GM21447 (cell line): ENCODE results near the gene MED25.
A peak's percentile ranks its signal among the peaks of the same experiment; 100 is the strongest.

ENCODE experiments used
- ATAC-seq: cut with Tn5 transposase; IDR thresholded peaks from one replicate; pipeline ENCODE4 v1.9.1; 2021; ENCODE audit not compliant: unreplicated experiment

MED25 gene

DNA sequence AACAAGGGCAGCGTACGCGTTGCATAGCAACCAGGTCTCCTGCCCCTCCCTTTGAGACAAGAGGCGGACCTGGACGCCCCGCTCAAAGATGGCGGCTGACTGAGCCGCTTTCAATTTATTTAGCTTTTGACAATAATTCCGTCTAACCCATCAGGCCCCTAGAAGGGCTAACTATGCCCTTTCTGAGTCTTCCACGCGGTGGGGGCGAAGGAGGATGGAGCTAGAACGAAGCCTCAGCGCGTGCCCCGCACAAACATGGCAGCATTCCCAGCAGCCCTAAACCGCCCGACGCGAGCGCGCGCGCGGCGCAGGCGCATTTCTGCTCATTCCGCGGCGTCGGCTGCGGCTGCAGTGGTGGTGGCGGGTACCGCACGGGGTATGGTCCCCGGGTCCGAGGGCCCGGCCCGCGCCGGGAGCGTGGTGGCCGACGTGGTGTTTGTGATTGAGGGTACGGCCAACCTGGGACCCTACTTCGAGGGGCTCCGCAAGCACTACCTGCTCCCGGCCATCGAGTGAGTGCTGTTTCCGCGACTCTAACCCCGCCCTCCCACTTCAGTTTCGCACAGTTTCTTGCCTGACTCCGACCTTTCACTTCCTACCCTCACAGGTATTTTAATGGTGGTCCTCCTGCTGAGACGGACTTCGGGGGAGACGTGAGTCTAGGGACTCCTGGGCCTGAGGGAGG, at the start of gene MED25:
Gene MED25, plus strand, starts transcription at position 326 of the 685 bp plus-strand sequence. Its CDS starts 53 bp downstream, at position 379.
- peak; percentile 53 for ATAC-seq

DNA sequence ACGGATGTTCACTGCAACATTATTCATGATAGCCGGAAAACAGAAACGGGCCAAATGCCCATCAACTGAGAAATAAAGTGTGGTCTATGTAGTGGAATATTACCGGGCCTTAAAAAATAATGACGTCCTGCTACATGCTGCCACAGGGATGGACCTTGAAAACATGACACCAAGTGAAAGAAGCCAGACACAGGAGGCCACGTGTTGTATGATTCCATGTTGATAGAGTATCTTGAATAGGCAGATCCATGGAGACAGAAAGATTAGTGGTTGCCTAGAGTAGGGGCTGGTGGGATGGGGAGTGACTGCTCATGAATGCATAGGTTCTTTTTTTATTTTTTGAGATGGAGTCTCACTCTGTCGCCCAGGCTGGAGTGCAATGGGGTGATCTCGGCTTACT, 47.6 kb upstream of the MED25 start:
- no peak for ATAC-seq

DNA sequence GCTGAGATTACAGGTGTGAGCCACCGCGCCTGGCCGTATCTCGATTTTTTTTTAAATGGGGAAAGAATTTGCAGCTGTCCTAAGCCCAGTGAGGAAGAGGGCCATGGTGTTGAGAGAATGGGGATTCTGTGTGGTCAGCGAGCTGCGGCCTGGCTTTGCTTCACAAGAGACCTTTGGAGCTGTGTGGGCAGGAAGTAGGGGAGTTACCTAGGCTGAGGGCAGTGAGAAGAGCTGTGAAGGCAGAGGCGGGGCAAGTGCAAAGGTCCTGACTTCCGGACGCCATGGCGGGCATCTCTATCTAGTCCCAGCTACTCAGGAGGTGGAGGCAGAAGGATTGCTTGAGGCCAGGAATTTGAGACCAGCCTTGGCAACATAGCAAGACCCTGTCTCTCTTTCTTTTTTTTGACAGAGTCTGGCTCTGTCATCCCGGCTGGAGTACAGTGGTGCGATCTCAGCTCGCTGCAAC, 46.4 kb upstream of the MED25 start:
- ATAC-seq, result no peak

DNA sequence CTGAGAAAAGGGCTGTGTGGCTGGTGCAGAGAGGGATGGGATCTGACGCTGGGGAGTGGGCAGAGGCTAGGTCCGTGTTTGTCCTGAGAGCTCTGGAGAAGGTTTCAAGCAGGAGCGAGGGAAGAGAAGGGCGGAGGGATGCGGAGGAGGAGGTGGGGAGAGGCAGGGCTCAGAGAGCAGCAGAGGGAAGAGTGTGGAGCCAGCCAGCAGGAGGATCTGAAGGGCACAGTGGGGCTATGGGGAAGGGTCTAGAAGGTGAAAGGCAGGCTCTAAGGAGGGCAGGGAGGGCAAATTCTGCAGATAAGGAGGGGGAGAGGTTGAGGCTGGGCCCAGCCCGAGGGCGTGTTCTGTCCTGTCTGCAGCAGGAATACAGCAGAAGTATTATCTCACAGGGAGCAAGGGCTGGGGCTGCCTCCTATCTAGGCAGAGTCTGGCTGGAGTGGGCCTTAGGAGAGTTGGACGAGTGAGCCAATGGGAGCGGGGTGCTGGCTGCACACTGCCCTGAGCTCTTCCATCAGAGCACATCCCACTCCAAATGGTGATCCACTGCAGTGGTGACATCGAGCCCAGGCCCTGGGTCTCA, 45.1 kb upstream of the MED25 start:
- no peak for ATAC-seq

DNA sequence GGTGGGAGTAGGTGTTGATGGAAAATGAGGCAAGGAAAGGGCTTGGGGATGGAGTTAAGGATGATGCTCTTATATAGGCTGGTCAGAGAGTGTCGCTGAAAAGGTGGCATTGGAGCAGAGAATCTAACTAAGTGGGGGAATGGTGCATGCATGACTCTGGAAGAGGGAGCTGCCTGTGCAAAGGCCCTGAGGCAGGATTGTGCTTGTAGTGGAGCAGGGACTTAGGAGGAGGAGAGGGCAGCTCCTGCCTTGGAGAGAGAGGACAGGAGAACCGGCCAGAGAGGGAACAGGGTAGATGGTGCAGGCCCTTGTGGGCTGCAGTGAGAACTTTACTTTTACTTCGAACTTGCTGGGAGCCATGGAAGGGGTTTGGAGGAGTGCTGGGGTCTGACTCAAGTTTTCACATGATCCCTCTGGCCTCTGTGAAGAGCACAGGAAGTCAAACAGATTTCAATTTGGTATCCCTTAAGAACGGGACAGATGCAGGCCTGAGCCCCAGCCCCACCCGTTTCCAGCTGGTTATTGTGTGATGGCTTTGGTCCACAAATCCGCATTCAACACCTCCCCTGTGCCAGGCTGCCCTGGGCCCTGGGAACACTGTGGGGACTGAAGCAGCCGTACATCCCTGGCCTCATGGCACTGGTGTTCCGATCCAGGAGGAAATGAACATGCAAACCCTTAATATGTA, 44.3 kb upstream of the MED25 start:
- ATAC-seq, result no peak

DNA sequence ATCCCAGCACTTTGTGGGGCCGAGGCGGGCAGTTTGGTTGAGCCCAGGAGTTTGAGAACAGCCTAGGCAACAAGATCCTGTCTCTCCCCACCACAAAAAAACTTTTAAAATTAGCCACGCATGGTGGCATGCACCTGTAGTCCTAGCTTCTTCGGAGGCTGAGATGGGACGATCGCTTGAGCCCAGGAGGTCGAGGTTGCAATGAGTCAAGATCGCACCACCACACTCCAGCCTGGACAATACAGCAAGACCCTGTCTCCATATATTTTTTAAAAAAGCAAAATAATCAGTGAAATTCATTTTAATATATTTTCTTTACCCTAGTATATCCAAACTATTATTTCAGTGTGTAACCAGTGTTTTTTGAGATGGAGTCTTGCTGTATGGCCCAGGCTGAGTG, 43.1 kb upstream of the MED25 start:
- no peak for ATAC-seq

DNA sequence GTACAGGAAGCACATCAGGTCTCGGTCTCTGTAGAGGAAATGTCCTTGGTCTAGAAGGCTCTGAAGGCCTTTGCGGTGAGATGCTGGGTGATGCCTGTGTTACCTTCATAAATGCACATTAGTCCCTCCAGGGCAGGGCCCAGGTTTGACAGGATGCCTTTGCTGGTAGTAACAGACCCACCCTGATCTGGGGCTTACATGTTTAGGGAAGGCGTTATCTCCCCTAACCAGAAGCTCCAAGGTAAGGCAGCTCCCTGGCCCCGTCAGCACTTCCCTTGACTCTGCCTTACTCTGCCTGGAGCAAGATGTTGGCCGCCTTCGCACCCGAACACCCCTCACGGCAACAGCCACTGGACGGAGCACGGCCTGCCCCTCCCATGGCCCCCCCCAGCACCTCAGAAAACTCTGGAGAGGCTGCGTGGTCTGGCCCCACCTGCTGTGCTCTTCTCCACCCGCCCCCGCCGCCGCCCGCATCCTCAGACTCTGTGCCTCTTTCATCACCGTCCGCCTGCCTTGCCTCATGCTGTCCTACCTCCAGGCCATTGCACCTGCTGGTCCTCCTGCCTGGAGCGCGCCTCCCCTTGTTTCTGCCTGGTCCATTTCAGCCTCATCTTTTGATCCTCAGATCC, 42.2 kb upstream of the MED25 start:
- no peak for ATAC-seq

DNA sequence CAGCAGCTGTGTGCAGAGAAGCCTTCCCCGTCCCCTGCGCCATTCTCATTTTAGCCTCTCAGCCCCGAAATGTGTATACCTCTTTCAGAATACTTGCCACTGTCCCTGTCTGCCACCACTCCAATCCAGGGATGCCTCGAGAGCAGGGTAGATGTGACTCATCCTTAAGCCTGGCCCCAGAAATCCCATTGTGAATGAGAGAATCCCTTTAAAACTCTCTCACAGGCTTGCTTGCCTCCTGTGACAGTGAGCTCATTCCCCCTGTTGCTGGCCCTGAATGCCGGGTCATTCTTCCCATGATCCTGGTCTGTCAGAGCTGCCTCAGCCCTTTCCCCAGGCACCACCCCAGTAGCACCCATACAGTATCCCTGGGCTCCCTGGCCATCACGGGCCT, 41.7 kb upstream of the MED25 start:
- no peak for ATAC-seq

DNA sequence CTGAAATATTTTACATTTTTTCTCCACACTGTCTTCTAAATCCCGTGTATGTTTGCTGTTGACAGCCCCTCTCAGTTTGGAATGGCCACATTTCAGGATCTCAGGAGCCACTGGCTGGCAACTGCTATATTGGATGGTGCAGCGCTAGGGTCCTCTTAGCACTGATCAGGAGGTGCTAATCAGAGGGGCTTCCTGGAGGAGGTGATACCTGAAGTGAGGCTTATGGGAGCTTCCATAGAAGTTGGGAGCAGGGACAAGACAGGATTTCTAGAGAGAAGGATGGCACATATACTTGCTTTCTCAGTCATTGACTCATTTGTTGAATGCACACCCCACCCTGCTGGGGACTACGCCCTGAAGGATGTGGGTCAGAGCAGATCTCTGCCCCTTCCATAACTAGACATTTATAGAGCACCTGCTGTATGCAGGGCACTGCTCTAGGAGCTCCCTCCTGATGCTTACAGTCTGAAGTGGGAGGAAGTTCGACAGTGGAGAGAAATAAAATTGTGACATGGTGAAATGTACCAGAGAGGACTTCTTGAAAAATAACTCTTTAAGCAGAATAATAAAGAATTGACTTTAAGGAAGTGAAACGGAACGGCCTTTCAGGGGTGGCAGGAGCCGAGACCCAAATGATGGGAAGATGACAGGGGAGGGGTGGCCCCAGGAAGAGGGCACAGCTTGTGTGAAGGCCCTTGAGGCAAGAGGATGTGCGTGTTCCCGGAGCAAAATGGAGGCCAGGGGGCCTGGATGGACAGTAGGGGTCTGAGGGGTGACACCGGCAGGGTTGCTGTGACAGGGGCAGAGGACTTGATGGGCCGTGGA, 38.1 kb upstream of the MED25 start:
- no peak for ATAC-seq

DNA sequence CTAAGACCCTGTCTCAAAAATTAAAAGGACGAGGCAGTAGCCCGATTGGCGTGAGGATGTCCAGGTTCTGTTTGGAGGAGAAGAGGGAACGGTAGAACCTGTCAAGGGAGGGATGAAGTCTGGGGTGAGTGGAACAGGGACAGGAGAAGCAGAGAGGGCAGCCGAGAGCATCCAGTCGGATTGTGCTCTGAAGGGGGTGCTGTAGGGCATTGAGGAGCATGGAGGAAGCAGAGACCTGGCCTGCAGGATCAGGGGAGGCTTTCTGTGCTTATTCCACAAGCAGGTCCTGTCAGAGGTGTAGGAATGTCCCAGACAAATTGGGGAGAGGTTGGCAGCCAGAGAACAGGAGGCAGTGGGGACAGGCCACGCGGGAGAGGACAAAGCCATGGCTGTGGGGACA, 37.2 kb upstream of the MED25 start:
- no peak for ATAC-seq

DNA sequence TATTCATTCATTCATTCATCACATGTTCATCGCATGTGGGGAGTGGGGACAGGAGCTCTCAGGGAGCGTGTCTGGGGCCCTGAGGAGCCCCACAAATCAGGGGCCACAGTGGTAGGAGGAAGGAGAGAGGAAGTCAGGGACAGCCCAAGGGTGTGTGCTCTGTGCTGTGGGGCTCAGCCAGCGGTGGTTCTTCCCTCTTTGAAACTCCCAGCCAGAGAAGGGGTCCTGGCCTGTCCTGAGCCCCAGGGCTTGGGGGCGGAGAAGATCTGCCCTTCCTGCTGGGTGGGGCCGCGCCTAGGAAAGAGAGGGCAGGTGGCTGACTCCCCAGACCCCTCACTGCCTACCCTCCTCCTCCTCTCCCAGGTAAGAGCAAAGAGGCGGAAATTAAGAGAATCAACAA, 36.7 kb upstream of the MED25 start:
- ATAC-seq, result no peak

DNA sequence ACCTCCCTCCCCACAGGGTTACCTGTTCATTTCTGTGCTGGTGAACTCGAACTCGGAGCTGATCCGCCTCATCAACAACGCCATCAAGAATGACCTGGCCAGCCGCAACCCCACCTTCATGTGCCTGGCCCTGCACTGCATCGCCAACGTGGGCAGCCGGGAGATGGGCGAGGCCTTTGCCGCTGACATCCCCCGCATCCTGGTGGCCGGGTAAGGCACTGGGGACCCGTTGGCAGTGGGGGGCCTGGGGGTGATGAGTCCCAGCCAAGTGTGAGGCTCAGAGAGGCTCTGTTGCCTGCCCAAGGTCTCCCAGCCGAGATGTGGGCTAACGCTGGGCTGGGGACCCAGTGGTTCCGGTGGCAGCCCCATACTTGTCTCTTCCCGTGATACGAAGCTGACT, 35.6 kb upstream of the MED25 start:
- ATAC-seq, result no peak

DNA sequence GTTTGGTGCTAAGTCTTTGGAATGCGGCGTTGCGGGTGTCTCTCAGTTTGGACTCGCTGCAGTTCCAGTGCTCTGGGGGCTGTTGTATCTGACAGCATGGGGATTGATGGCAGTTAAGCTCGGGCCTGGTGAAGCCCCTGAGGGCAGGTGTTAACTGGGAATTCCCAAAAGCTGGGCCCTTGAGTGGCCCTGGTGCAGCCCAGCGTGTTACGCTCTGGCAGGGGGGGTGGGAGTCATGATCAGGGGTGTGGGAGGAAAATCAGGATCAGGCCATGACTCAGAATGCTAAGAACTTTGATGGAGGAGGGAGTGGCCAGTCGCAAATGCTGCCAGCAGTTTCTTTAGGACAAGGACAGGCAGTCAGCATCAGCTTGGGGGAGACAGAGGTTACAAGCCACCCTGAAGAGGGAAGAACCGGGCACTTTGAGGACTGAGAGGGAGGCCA, 31.7 kb upstream of the MED25 start:
- no peak for ATAC-seq

DNA sequence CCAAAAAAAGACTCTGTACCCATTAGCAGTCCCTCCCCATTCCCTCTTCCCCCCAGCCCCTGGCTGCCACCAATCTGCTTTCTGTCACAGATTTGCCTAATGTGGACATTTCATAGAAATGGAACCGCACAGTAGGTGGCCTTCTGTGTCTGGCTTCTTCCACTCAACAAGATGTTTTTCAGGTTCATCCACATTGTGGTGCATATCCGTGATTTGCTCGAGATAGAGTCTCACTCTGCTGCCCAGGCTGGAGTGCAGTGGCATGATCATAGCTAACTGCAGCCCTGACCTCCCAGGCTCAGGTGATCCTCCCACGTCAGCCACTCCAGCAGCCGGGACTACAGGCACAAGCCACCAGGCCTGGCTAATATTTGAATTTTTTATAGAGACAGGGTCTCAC, 30.3 kb upstream of the MED25 start:
- no peak for ATAC-seq

DNA sequence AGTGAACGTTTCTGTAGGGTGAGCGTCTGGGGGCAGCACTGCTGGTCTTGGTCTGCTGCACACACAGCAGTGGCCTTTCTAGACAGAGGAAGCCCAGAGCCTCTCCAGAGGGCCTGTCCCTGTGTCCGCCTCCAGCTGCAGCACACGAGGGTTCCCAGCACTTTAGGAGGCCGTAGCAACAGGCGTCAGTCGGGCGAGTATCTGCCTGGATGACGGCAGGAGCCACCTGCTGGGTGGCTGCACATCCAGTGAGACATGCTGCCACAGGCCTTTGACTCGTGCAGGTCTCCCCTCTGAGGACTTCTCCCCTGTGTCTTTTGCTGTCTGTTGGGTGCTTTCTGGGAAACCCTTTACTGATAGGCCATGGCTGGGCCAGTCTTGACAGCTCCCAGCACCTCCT, 29.2 kb upstream of the MED25 start:
- no peak for ATAC-seq

DNA sequence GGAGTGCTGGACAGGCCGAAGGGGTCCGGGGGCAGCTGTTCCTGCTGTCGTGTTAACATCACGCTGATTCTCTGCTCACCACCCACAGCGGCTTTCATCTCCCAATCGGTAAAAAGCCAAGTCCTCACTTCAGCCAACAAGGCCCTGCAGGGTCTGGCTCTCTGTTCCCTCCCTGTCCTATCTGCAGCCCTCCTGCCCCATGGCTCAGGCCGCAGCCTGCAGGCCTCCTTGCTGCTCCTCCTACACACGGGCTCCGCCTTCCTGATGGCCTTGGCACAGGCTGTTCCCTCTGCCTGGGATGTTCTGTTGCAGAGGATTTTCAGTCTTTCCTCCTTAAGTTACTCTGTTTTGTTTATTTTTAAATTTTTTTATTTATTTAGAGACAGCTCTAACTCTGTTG, 27.2 kb upstream of the MED25 start:
- ATAC-seq, result no peak

DNA sequence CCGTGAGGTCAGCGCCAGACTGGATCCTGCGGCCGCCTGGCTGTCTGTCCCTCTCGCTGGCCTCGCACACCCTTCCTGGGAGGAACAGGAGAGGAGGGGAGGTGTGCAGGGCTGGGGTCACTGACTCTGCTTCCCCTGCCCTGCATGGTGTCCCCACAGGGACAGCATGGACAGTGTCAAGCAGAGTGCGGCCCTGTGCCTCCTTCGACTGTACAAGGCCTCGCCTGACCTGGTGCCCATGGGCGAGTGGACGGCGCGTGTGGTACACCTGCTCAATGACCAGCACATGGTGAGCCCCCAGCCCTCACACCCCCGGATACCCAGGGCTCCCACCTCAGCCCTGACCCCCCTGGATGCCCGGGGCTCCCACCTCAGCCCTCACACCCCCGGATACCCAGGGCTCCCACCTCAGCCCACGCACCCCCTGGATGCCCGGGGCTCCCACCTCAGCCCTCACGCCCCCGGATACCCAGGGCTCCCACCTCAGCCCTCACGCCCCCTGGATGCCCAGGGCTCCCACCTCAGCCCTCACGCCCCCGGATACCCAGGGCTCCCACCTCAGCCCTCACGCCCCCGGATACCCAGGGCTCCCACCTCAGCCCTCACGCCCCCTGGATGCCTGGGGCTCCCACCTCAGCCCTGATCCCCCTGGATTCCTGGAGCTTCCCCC, 26.2 kb upstream of the MED25 start:
- no peak for ATAC-seq

DNA sequence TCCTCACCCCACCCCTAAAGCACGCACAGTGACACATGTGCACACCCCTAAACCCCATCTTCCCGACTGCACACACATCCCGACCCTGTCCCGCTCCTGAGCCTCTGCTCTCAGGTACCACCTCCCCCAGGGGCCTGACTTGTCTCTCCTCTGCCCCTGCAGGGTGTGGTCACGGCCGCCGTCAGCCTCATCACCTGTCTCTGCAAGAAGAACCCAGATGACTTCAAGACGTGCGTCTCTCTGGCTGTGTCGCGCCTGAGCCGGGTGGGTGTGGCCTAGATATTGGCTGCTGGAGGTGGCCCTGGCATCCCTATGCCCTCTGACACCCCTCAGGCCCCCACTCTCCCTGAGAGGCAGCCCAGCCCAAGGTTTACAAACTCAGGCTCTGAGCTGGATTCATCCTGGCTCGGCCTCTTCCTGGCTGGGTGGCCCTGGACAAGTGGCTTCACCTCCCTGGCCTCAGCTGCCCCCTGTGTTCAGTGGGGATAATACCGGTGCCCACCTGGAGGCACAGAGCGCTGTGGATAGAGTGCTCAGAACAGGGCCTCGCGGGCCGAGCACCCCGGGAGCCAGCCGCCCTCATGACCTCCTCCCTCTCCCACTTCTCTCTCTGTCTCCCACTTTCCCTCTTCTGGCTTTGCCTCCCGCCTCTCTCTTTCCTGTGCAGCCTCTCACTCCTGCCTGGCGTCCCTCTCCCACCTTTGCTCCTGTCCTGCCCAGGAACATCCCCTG, 25.1 kb upstream of the MED25 start:
- ATAC-seq, result no peak

DNA sequence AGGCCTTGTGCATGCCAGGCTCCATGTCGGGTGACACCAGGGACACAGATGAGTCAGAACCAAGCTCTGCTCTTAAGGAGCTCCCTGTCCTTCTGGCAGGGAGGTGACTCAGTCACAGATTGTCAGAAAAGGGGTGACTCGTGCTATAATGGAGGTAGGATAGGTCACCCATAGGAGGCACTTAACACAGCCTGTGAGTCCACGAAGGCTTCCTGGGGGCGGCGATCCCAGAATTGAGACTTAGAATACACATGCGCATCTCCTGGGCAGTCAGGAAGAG, 24.6 kb upstream of the MED25 start:
- no peak for ATAC-seq

DNA sequence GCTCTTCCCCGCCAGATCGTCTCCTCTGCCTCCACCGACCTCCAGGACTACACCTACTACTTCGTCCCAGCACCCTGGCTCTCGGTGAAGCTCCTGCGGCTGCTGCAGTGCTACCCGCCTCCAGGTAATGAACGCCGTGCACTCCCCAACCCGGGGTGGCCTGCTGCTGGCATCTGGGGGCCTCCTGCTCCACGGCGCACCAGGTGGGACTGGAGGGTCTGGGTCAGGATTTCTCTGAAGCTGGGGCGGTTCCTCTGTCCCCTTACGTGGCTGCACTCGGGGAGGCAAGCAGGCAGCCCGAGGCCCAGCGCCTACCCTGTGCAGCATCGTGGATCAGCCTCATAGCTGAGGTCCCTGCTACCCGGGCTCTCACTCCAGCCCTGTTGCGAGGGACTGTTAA, 22.5 kb upstream of the MED25 start:
- no peak for ATAC-seq
